Ishikawa (cell line): ENCODE results near the gene HNRNPM.
A peak's percentile ranks its signal among the peaks of the same experiment; 100 is the strongest.

ENCODE experiments used
- CEBPB ChIP-seq: IDR thresholded peaks from 2 replicates; pipeline ENCODE4 v1.6.1; 2012
- CREB1 ChIP-seq: IDR thresholded peaks from 2 replicates; pipeline ENCODE4 v1.6.1; 2012; ENCODE audit warnings: low read depth
- EGR1 ChIP-seq: IDR thresholded peaks from 2 replicates; pipeline ENCODE4 v1.6.1; 2012
- EP300 ChIP-seq: IDR thresholded peaks from 2 replicates; pipeline ENCODE4 v1.6.1; 2012; ENCODE audit warnings: borderline replicate concordance
- FOXM1 ChIP-seq: IDR thresholded peaks from 2 replicates; pipeline ENCODE4 v1.6.1; 2012; ENCODE audit warnings: low read depth, borderline replicate concordance
- NFIC ChIP-seq: IDR thresholded peaks from 2 replicates; pipeline ENCODE4 v1.6.1; 2012
- RAD21 ChIP-seq: IDR thresholded peaks from 2 replicates; pipeline ENCODE4 v1.6.1; 2012; ENCODE audit warnings: low read depth
- TAF1 ChIP-seq: IDR thresholded peaks from 2 replicates; pipeline ENCODE4 v1.6.1; 2012; ENCODE audit warnings: low read depth, mild to moderate bottlenecking
- TCF12 ChIP-seq: IDR thresholded peaks from 2 replicates; pipeline ENCODE4 v1.6.1; 2012; ENCODE audit warnings: low read depth
- TEAD4 ChIP-seq: IDR thresholded peaks from 2 replicates; pipeline ENCODE4 v1.6.1; 2012
- YY1 ChIP-seq: IDR thresholded peaks from 2 replicates; pipeline ENCODE4 v1.6.1; 2012; ENCODE audit warnings: low read depth
- ZBTB7A ChIP-seq: IDR thresholded peaks from 2 replicates; pipeline ENCODE4 v1.6.1; 2012; ENCODE audit warnings: low read depth
- TF ChIP-seq, protein P1 (sequence below): IDR thresholded peaks from 2 replicates; pipeline ENCODE4 v1.6.1; 2012
- TF ChIP-seq, protein P2 (sequence below): IDR thresholded peaks from 2 replicates; pipeline ENCODE4 v1.6.1; 2012; ENCODE audit warnings: low read depth, mild to moderate bottlenecking
- TF ChIP-seq, protein P3 (sequence below): IDR thresholded peaks from 2 replicates; pipeline ENCODE4 v1.6.1; 2012

The HNRNPM gene

DNA sequence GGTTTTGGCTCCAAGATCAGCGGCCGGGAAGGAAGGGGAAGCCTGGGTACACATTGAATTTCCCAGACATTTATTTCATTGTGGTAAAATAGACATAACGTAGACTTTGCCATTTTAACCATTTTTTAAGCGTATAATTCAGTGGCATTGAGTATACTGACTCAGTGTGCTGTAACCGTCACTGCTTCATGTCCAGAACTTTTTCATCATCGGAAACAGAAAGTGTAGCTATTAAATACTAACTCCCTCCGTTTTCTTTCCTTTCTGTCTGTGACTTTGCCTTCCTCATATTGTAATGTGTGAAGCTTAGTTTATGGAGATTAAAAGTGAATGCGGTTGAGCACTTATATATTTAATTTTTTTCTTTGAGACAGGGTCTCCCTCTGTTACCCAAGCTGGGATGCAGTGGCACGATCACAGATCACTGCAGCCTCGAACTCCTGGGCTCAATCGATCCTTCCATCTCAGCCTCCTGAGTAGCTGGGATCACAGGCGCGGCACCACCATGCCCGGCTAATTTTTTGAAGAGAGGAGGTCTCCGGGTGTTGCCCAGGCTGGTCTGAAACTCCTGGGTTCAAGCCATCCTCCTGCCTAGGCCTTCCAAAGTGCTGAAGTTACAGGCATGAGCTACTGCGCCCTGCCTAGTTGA, 1.4 kb downstream of the HNRNPM start:
- TF ChIP-seq TCF12: no peak
- no peak for TF ChIP-seq FOXM1
- TF ChIP-seq EP300: no peak
- TF ChIP-seq CEBPB: no peak
- no peak for TF ChIP-seq CREB1
- TF ChIP-seq RAD21: no peak
- TF ChIP-seq, protein P1, sequence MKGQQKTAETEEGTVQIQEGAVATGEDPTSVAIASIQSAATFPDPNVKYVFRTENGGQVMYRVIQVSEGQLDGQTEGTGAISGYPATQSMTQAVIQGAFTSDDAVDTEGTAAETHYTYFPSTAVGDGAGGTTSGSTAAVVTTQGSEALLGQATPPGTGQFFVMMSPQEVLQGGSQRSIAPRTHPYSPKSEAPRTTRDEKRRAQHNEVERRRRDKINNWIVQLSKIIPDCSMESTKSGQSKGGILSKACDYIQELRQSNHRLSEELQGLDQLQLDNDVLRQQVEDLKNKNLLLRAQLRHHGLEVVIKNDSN: no peak
- TF ChIP-seq NFIC: no peak
- TF ChIP-seq, protein P2, sequence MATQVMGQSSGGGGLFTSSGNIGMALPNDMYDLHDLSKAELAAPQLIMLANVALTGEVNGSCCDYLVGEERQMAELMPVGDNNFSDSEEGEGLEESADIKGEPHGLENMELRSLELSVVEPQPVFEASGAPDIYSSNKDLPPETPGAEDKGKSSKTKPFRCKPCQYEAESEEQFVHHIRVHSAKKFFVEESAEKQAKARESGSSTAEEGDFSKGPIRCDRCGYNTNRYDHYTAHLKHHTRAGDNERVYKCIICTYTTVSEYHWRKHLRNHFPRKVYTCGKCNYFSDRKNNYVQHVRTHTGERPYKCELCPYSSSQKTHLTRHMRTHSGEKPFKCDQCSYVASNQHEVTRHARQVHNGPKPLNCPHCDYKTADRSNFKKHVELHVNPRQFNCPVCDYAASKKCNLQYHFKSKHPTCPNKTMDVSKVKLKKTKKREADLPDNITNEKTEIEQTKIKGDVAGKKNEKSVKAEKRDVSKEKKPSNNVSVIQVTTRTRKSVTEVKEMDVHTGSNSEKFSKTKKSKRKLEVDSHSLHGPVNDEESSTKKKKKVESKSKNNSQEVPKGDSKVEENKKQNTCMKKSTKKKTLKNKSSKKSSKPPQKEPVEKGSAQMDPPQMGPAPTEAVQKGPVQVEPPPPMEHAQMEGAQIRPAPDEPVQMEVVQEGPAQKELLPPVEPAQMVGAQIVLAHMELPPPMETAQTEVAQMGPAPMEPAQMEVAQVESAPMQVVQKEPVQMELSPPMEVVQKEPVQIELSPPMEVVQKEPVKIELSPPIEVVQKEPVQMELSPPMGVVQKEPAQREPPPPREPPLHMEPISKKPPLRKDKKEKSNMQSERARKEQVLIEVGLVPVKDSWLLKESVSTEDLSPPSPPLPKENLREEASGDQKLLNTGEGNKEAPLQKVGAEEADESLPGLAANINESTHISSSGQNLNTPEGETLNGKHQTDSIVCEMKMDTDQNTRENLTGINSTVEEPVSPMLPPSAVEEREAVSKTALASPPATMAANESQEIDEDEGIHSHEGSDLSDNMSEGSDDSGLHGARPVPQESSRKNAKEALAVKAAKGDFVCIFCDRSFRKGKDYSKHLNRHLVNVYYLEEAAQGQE: no peak
- TF ChIP-seq TEAD4: no peak
- TF ChIP-seq EGR1: no peak
- TF ChIP-seq, protein P3, sequence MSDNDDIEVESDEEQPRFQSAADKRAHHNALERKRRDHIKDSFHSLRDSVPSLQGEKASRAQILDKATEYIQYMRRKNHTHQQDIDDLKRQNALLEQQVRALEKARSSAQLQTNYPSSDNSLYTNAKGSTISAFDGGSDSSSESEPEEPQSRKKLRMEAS: no peak
- TF ChIP-seq ZBTB7A: no peak
- no peak for TF ChIP-seq YY1
- TF ChIP-seq TAF1: no peak

DNA sequence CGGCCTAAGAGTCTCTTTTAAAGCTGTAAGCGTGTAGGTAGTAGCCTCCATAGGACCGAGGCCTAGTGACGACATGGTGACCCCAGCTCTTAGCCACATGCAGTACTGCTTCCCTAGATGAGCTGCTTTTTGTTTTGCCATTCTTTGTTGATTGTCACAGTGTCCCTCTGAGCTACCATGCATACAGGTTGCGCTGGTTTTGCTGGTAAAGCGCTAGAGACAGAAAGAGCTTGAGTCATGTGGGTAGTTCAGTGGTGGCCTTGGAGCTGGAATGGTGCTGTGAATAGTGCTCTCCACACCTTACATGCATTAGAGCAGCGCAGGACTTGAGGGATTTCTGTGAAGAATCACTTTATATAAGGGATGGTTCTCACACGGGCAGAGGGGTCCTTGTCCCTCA, 5.1 kb downstream of the HNRNPM start:
- TF ChIP-seq TEAD4 (no peak), CREB1 (no peak), FOXM1 (no peak), EP300 (no peak), EGR1 (no peak), RAD21 (no peak), YY1 (no peak), TCF12 (no peak), TAF1 (no peak), NFIC (no peak)
- TF ChIP-seq, protein P3: no peak
- TF ChIP-seq, protein P1: no peak
- TF ChIP-seq, protein P2: no peak

DNA sequence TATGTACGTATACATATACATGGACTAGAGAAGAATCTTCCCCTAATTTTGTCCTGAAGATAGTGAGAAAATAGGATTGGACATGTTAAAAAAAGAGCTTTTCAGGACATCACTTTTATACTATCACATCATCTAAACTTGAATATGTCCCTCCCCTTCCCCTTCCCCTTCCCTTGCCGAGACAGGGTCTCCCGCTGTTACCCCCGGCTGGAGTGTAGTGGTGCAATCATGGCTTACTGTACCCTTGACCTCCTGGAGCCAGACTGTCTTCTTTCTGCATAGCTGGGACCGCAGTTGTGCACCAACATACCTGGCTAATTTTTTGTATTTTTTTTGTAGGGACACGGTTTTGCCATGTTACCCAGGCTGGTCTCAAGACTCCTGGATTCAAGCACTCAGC, 6.6 kb downstream of the HNRNPM start:
- TF ChIP-seq FOXM1 (no peak), NFIC (no peak), CREB1 (no peak), TCF12 (no peak), EP300 (no peak), RAD21 (no peak), TEAD4 (no peak), EGR1 (no peak), CEBPB (no peak)
- TF ChIP-seq, protein P1: no peak
- TF ChIP-seq, protein P3: no peak
- TF ChIP-seq, protein P2: no peak

DNA sequence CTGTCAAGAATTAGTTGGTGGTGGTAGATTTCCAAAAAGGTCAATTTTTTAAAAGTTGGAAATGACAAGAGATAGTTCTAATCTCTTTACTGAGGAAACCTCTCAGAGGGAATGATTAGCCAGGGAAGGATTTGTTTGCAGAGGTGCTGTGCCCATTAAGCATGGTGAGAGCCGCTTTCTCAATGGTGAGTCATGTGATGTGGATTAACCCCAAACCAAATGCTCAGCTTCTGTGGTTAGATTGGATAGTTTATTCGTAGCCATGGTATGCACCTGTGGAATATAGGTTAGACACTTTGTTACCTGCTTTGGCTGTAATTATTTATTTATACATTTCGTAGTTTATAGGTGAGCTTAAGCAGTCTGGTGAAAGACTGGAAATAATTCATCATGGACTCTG, 7.1 kb downstream of the HNRNPM start:
- TF ChIP-seq FOXM1 (no peak), EGR1 (no peak)
- TF ChIP-seq, protein P1: 0 out of 2 replicates have a peak, but pooled peaks have one; percentile 47
